ENCODE results near the gene TPP1.

DNA sequence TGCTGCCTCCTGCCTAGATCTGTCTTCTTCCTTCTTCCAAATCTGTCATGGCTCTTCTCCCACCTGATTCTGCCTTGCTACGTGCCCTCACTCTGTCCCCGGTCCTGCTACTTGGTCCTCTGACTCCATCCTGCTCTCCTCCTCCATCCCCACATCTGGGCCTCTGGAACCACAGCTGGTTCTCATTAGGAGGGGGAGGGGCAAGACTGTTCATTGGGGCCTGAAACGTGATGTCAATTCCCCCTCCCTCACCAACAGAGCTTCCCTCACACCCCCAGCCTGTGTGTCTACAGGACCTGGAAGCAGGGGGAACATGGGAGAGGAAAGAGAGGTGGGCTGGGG lies 27.3 kb upstream of the TPP1 start:
- TF ChIP-seq CTCF (IDR thresholded peaks at IDR 0.05) = no peak
- no peak for TF ChIP-seq POLR2A (IDR thresholded peaks at IDR 0.05)
